GM12878 (cell line): ENCODE results near the gene OR2F2.

Source experiments
- BCL11A ChIP-seq: IDR thresholded peaks from 2 replicates; pipeline ENCODE4 v1.6.1; 2011; ENCODE audit warnings: low read depth, low read length
- CREB1 ChIP-seq: IDR thresholded peaks from 2 replicates; pipeline ENCODE4 v1.6.1; 2012; ENCODE audit warnings: low read depth, mild to moderate bottlenecking, inconsistent platforms
- CTCF ChIP-seq, 3 experiments: IDR thresholded peaks in 2 of 3; conservative IDR thresholded peaks in 1 of 3; 2 replicates each; pipeline ENCODE4 v1.5.1; 2011; ENCODE audit warnings: low read depth in 3 of 3, low read length in 3 of 3, mild to moderate bottlenecking in 3 of 3, control low read depth in 2 of 3, moderate library complexity in 2 of 3, inconsistent platforms in 1 of 3, mixed read lengths in 1 of 3; ENCODE audit not compliant: control insufficient read depth in 2 of 3, insufficient read depth in 1 of 3; ENCODE audit errors: extremely low read depth in 1 of 3
- EP300 ChIP-seq, 2 experiments: fragments of 150-350 bp in 1 of 2; IDR thresholded peaks; 2 replicates each; pipeline ENCODE4 v1.6.1; 2011 to 2012; ENCODE audit warnings: low read depth in 2 of 2, low read length in 2 of 2, borderline replicate concordance in 1 of 2, improper control_type of control experiment in 1 of 2, inconsistent platforms in 1 of 2; ENCODE audit not compliant: control insufficient read depth in 1 of 2
- EZH2 ChIP-seq: IDR thresholded peaks from 2 replicates; pipeline ENCODE4 v1.6.1; 2012; ENCODE audit warnings: low read depth, mild to moderate bottlenecking, control low read depth, inconsistent platforms, low read length, borderline replicate concordance; ENCODE audit not compliant: control insufficient read depth
- FOS ChIP-seq: IDR thresholded peaks from 3 replicates; pipeline ENCODE4 v1.6.1; 2011; ENCODE audit warnings: borderline replicate concordance; ENCODE audit not compliant: insufficient read length; ENCODE audit errors: extremely low read depth
- GABPA ChIP-seq: IDR thresholded peaks from 2 replicates; pipeline ENCODE4 v1.6.1; 2014; ENCODE audit warnings: antibody characterized with exemption, low read depth, mild to moderate bottlenecking, inconsistent platforms
- REST ChIP-seq: IDR thresholded peaks from 2 replicates; pipeline ENCODE4 v1.6.1; 2012; ENCODE audit warnings: mild to moderate bottlenecking, low read depth, low read length
- RFX5 ChIP-seq: IDR thresholded peaks from 2 replicates; pipeline ENCODE4 v1.6.1; 2011; ENCODE audit warnings: low read depth, low read length, improper control_type of control experiment
- SUPT20H ChIP-seq: IDR thresholded peaks from 2 replicates; pipeline ENCODE4 v1.6.1; 2011; ENCODE audit warnings: low read depth, mild to moderate bottlenecking, low read length, moderate library complexity, borderline replicate concordance; ENCODE audit not compliant: control insufficient read depth
- TAF1 ChIP-seq: IDR thresholded peaks from 2 replicates; pipeline ENCODE4 v1.6.1; 2011; ENCODE audit warnings: mild to moderate bottlenecking, low read depth, low read length, borderline replicate concordance
- TCF7 ChIP-seq: IDR thresholded peaks from 2 replicates; pipeline ENCODE4 v1.6.1; 2014; ENCODE audit warnings: antibody characterized with exemption, borderline replicate concordance
- ZNF384 ChIP-seq: IDR thresholded peaks from 2 replicates; pipeline ENCODE4 v1.6.1; 2012; ENCODE audit warnings: low read depth, mild to moderate bottlenecking, low read length, improper control_type of control experiment, borderline replicate concordance

GRCh38 chr7:143886826-143887477 lies 48.1 kb upstream of the OR2F2 start:
- TF ChIP-seq CTCF (IDR thresholded peaks at IDR 0.05 in 2 of 3, conservative IDR thresholded peaks at IDR 0.05 in 1 of 3; ENCODE audit: control insufficient read depth in 2 of 3, extremely low read depth in 1 of 3, insufficient read depth in 1 of 3, low read depth in 3 of 3, low read length in 3 of 3) (no peak), TCF7 (no peak), ZNF384 (no peak), RFX5 (no peak), SUPT20H (no peak), CREB1 (no peak), EP300 (IDR thresholded peaks at IDR 0.05; ENCODE audit: borderline replicate concordance in 1 of 2, control insufficient read depth in 1 of 2, low read depth in 2 of 2, low read length in 2 of 2) (no peak), GABPA (no peak), TAF1 (no peak), REST (no peak), EZH2 (no peak), FOS (no peak), BCL11A (no peak)
